HUDEP-2 (cell line): ENCODE results near the gene YOD1.

ENCODE experiments used
- DNase-seq, 76 experiments: peaks; one replicate each; lab custom pipeline; 2025; ENCODE audit not compliant: unreplicated experiment in 76 of 76; lab: John Stamatoyannopoulos, UW

The YOD1 gene

DNA sequence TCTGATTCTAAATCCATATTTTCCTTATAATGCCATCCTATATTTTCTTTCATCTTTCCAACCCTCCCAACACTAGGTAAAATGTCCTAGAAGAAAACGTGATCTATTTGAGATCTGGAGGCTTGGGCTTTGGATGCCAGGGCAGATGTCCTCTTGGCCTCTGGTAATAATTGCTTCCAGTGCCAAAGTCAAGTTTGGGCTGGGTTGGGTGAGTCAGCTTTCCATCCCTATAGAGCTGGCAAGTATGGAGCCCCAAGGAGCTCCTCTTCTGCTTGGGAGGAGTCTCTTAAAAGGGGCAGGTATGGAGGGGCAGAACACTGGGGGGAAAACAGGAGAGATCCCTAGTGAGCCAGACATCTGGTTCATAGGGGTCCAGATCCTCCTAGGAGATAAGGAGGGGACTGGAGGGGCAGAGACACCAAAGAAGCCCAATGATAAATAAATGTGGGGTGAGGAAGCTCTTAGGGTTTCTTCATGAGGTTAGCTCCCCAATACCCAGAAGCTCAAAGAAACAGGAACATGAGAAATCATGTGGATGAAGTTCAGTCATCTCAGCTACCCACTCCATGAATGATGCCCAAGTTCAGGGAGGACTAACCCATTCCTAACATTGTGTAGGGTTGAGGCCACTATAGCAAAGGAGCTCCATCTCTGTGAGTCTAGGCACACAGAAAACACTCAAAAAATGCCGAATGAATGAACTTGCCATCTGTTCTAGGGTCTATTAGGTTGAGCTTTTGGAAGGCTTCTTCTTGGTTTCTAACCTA, 21.9 kb downstream of the YOD1 start:
- DNase-seq = peak in 4 of 76 experiments; percentile 16 to 25 (median 20)

- DNase-seq = no peak
Measured at GRCh38 chr1:207027921-207028320, 23.1 kb downstream of the YOD1 start.

- DNase-seq = no peak
Measured at GRCh38 chr1:207027206-207027777, 23.7 kb downstream of the YOD1 start.

DNA sequence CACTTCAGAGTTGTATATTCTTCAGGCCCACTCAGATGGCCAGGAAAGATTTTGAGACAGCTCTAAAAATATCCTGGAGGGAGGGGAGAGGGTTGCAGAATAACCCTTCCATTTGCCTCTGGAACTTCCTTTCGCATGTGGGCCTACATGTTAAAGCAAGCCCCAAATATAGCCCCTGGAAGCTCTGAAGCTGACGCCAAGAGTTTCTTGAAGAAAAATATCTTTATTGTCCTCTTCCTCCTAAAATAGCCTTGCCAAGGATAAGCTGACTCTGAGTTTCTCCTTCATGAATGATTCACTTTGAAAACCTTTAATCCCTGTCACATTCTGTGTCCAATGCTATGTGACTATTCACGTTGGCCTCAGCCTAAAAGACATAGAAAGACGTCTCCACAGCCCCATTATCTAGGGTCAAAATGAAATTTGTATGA, 24.9 kb downstream of the YOD1 start:
- no peak for DNase-seq

- DNase-seq = peak in 24 of 76 experiments; percentile 19 to 71 (median 48)
Measured at GRCh38 chr1:207025146-207025880, 25.7 kb downstream of the YOD1 start.

GRCh38 chr1:207024202-207025145, 26.5 kb downstream of the YOD1 start:
- DNase-seq = peak in 75 of 76 experiments; percentile 64 to 99 (median 93)

GRCh38 chr1:207022996-207023679, 27.9 kb downstream of the YOD1 start:
- DNase-seq = peak in 3 of 76 experiments; percentile 18 to 55 (median 35)

DNA sequence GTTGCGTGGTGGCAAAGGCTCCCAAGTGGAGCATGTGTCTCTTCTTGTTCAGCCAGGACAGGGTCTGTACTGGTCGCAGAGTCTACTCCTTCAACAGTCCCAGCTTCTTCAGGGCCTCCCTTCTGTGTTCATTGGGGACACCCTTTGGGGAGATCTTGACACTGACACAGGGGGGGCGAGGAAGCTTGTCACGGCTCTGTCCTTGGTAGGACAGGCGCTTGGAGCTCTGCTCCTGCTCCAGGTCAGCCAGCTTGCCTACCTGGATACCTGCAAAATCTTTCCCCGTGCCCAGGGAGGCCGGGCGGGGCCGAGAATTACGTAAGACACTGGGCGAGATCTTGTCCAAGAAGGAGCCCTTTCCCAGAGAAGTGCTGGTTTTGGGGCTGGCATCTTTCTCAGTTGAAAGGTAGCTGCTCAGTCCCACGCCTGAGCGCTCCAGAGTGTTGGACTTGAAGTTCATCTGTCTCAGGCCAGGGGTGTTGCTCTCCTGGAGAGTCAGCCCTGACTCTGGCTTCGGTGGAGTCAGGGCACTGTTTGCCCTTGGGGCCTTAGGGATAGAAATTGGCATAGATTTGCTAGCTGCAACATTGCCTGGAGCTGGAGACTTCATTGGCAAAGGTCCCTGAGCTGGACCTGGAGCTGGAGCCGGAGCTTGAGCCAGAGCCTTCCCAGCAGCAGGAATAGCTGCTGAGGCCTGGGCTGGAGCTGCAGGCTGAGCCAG, 29.0 kb downstream of the YOD1 start:
- DNase-seq = peak in 4 of 76 experiments; percentile 33 to 43 (median 39)

DNA sequence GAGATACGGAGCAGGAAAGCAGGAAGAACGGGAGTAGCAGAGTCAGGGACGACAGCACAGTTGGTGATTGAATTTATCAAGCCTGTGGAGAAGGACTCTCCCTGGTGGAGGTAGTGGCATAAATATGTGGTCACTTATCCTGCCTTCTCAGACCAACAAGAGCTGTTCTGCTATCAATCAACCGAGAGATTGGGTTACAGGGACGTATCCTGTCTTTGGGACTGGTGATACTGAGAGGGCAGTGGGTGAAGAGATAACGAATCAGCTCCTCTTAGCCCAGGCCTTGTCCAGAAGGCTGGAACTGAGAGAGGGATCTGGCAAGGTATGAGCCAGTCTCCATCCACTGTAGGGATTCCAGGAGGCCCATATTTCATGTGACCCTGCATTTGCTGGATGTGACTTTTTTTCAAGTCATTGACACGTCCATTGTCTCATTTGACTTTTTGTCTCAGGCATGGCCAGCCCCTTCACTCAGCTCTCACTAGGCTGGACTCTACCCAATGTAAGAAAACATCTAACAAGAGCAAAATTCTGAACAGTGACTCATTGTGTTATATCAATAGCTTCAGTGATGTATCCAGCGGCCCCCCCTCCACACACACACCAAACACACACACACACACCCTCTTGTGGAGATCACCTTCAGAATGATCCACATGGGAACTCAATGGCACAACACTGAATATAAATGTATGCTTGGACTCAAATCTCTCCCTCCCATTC, 29.7 kb downstream of the YOD1 start:
- DNase-seq = peak in 61 of 76 experiments; percentile 11 to 85 (median 48)

GRCh38 chr1:207020709-207021107, 30.3 kb downstream of the YOD1 start:
- peak in 9 of 76 experiments; percentile 7 to 56 (median 37) for DNase-seq

DNA sequence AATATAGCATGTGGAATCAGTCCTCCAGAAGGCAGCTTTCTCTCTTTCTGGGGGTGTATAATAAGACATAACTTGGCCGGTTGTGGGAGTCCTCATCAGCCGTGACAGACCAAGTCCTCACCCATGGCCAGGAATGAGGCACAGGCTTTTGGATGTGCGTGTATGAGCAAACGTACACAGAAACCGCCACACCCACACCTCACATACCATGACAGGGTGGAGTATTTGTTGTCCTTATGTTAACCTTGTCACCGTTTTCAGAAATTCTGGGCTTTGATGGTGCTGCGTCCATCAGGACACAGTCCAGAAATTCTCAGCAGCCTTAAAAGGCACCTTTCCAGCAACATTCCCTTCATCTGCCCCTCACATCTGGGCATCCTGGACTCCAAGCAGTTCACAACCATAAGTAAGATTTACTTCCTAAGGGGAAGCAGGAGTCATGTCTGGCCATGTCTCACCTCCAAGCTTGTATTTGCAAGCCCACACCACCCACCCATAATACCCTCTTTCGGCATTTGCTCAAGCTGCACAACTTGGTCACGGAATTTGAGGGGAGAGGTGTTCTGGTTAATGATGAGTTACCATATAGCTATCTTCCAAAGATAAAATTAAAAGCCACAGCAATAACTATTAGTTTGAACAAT, 30.8 kb downstream of the YOD1 start:
- DNase-seq = peak in 6 of 76 experiments; percentile 6 to 22 (median 12)

GRCh38 chr1:207019661-207020060, 31.3 kb downstream of the YOD1 start:
- no peak for DNase-seq

DNA sequence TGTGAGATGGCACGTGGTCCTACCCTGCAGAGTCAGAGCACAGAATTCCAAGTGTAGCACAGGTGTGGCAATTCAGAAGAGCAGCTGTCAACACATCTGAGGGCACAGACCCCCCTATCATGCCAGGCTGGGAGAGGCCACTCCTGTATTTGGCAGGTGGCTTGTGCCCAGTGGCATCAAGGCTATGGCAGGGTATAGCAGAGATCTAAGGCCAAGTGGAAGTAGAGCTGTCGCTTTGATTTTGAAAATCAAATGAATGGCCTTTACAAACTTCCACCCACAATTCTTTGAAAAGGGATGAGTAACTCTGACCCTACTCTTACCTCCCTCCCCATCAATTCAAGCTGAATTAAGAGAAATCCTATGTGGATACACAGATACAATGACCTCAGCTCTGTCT, 31.8 kb downstream of the YOD1 start:
- no peak for DNase-seq

GRCh38 chr1:207018707-207019106, 32.3 kb downstream of the YOD1 start:
- DNase-seq = no peak

DNA sequence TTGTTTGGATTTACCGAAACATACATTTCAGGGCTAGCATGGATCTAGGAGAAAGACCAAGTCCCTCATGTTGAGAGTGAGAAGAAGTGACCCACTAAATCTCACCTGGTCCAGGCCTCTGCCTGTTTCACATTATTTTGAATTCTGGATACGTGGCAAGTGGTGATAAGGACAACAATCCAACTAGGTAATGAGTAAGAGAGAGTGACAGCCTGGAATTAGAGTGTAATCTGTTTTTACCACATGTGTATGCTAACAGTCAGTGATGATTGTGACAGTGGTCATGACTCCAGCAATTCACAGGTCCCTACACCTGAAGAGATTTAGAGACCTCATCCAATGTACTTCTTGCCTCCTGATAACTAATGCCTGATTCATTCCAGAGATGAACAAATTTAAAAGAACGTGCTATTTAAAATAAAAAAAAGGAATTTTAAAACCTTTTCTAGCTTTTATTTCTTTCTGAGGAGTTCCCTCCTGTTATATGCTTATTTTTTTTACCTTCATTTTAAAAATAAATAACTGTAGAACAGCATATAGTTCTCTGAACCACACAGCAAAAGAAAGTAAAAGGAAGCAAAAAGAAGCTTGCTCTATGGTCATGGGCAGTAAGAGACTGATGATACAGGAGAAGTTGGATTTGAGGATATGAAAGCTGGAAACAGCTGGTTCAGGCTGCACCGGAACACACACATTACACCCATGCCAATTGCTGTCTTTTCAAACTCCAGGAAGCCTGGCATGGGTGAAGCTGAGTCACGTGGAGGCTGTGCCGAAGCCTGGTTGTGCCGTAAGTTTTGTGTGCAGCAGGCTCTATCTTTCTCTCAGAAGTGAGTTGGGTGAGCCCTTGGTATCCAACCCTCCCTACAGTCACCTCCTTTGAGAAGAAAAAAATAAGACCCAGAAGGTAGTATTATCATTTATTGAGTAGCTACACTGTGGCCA, 33.1 kb downstream of the YOD1 start:
- peak in 3 of 76 experiments; percentile 18 to 26 (median 22) for DNase-seq

- no peak for DNase-seq
Measured at GRCh38 chr1:207015791-207016190, 35.2 kb downstream of the YOD1 start.

DNA sequence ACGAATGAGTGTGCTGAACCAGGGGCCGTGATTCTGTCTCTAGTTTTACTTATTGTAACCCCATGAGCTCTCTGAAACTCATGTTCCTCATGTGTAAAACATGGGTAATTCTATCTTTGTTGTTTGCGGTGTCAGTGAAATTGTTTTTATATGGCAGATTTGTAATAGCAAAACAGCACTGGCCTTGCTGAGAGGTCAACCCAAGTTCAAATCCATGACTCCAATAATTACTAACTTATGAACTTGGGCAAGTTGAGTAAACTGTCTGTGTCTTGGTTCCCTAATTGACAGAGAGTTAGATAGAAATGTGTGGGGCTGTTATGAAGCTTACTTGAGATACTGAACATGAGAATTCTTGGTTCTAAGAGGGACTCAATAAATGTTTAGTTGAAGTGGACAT, 36.3 kb downstream of the YOD1 start:
- DNase-seq = no peak
